COLO829 (cell line): ENCODE results near the gene NTN3.
"Not testable (repeated sequence)": the region's sequence is repeated elsewhere in the genome, so short reads cannot be mapped to it uniquely, and the experiment has no call there.

Experiments
- DNase-seq: peaks from one replicate; pipeline ENCODE4 v3.0.0; 2012; ENCODE audit warnings: low spot score

The NTN3 gene

DNA sequence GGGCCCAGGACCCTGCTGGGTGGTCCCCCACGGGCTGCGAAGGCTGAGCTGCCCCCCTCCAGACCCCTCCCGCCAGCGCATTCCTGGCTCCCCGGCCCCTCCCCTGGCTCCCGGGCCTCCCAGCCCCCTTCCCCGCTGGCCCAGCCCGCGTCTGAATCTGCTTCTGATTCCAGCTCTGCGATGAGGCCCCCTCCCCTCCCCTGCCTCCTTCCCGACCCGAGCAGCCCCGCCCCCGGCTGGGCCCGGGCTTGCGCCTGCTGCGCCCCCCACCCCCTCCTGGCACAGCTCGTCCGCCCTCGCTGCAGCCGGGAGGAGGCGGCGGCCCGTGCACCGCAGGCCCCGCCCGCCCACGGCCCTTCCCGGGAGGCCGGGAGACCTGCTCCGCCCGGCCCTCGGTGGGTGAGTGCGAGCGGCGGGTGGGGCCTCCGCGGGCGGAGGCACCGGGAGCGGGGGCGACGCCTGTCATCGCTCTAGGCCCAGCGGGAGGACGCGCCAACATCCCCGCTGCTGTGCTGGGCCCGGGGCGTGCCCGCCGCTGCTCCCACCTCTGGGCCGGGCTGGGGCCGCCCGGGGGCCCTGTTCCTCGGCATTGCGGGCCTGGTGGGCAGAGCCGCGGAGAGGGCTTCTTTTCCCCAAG lies at the start of gene NTN3:
Gene NTN3 (plus strand): TSS at position 282 of the 637 bp plus-strand sequence. CDS start 405 bp downstream, outside the sequence.
- no peak for DNase-seq

DNA sequence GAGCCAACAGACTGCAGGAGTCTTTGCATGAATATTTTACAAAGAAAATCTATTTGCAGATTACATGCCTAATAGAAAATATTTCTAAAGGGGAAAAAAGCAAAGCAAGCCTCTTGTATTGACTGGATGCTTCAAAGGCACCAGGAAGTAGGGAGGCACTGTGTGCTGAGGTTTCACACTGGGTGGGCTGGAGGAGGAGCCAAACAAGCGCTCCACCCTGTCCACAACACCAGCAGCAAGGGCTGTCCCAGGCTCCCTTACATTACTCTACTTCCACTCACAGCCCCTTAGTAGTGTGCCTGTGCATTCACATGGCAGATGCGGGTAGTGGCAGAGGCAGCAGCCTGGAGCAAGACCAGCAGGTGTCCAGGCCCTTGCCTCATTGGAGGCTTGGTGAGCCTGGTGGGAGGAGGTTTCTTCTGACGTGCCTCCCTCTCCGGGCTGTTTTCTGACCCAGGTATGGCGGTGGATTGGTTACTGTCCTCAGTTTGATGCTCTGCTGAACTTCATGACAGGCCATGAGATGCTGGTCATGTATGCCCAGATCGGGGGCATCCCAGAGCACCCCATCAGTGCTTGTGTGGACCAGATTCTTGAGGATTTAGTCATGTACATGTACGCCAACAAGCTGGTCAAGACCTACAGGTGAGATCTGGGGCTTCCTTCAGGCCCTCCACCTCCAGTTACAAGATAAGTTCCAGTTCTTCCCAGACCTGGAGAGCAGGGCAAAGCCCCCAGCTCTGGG lies 48.8 kb upstream of the NTN3 start:
- no peak for DNase-seq

DNA sequence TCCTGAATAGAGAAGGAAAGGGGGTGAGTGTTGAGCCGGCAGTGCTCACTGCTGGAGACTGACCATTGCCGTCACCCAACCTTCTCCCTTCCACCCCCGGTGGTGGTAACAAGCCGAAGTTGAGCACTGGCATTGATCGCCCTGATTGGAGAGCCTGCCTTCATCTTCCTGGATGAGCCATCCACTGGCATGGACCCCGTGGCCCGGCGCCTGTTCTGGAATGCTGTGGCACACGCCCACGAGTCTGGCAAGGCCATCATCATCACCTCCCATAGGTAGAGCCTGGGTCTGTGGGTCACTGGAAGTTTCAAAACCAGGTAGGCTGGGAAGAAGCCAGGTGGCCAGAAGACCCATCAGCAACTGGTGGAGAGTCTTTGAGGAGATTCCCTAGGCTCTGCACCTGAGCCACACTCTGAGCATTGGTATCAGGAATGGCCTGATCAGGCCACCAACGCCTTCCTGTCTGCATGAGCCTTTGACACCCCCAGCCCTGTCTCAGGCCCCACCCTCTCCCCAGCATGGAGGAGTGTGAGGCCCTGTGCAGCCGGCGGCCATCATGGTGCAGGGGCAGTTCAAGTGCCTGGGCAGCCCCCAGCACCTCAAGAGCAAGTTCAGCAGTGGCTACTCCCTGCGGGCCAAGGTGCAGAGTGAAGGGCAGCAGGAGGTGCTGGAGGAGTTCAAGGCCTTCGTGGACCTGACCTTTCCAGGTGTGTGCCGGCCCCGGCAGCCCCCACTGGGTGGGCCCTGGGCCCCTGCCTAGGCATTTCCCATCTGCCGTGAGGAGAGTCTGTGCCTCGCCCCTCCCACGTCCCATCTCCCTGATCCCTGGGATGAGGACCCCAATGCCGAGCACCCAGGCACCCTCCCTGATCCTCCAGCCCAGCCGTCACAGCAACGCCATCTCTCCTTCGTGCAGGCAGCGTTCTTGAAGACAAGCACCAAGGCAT lies 46.8 kb upstream of the NTN3 start:
- no peak for DNase-seq

DNA sequence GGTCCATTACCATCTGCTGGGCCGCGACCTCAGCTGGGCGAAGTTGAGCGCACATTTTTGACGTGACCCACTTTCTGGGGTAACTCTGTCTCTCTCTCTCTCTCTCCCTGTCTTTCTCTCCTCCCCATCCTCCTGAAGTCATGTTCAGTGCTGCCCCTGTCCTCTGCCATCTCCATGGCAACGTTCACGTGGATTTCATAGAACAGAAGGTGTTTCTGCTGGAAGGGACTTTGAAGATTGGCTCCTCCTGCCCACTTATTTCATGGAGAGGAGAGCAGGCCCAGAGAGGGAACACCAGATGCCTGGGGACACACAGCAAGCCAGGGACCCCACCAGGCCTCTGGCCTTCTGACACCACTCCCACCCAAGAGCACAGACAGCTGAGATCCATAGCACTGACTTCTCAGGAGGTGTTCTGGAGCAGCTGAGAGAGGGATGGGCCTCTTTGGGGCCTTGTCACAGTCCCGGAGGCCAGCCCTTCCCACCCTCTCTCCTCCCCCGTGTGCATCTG lies 46.0 kb upstream of the NTN3 start:
- no peak for DNase-seq

DNA sequence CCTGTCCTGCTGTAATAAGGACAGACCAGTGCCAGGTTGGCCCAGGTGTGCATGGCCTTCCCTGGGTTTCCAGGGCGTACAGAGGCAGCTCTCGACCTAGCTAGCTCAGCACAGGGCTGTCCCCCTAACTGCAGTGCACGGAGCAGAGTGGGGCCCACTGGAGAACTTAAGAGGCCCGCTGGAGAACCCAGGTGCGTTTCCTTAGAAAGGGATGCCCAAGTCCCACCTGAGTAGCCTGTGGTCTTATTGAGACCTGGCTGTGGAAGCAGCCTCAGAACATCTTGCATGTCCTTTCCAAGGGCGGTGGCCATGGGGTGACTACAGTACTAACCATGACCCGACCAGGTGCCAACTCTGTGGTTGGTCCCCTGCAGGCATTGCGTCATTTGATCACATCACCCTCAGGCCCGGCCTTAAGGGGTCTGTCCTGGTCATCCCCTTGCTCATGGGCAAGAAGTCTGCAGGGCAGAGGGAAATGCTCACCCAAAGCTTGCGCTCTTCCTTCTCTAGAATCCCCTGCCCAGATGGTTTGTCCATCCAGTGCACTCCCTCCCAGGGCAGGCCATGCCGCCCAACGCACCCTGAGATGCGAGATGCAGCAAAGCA lies 45.2 kb upstream of the NTN3 start:
- DNase-seq = no peak

DNA sequence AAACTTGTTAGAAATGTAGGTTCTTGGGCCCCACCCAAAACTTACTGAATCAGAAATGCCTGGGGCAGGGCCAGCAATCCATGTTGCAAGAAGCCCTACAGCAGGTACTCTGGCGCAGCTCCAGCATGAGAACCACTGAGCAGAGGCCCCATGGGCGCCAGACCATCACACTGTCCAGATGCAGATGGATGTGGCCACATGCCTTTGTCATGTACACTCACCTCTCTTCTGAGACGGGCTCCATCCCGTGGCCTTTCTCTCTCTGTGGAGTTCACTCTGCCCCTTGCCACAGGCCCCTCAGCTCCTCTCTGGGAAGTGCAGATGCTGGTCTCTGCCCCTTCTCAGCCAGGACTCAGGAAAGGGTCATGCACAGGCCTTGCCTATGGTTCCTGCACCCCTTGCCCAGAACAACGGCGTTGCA lies 44.1 kb upstream of the NTN3 start:
- DNase-seq = no peak

DNA sequence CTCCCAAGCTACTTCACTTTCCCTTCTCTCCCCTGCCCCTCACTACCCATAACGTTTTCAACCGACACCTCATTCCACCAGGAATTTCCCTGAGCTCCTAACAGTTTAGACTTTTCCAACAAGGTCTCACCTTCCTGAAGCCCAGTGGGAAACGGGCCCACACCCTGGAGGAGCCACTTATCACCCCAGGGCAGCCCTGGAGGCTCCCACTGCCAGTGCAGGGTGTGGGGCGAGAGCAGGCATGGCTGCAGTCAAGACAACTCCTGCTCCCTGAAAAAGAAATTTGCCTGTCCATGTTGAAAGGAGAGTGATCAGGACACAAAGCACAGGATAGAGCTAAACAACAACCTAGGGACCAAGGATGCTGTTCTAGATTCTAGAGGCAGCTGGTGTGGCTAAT lies 43.6 kb upstream of the NTN3 start:
- no peak for DNase-seq

DNA sequence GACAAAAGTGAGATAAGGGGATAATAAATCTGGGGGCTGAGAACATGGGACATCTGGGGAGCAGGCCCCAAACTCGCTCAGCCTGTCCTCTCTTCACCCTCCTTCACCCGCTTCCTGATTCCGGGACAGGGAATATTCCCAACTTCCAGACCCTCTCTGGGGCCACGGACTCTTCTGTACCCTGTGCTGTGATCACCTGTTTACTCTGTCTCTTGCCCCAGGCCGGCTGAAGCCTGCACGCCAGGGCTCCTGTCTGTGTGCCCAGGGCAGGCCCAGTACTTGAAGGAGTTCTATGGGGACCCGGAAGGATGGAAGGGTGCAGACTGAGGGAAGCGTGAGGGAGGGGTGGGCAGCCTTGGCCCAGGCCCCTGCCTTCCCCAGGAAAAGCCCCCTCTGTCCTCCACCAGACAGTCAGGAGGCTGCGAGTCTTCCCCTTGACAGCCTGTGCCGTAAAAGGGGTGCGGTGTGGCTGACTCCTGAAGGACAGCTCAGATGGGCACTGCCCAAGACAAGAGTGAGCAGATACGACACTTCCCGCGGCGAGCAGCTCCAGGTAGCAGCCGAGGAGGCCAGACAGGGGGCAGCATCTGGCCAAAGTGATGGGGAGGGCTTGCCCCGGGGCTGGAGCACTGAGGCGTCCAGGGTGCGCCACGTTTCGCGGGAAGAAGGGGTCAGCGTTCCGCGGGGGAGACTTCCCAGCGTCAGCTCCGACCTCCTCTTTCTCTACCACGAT lies 42.9 kb upstream of the NTN3 start:
- no peak for DNase-seq

DNA sequence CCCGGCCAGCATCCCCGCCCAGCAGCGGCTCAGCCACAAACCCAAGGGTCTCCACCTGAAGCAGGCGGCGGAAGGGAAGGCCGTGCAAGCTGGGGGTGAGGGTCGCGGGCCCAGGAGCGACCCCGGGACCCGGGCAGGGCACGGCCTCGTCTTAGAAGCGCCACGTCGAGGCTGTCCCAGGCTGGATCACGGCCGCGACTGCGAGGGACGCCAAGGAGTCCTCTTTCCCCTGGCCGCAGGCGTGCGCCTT lies 42.4 kb upstream of the NTN3 start:
- no peak for DNase-seq

DNA sequence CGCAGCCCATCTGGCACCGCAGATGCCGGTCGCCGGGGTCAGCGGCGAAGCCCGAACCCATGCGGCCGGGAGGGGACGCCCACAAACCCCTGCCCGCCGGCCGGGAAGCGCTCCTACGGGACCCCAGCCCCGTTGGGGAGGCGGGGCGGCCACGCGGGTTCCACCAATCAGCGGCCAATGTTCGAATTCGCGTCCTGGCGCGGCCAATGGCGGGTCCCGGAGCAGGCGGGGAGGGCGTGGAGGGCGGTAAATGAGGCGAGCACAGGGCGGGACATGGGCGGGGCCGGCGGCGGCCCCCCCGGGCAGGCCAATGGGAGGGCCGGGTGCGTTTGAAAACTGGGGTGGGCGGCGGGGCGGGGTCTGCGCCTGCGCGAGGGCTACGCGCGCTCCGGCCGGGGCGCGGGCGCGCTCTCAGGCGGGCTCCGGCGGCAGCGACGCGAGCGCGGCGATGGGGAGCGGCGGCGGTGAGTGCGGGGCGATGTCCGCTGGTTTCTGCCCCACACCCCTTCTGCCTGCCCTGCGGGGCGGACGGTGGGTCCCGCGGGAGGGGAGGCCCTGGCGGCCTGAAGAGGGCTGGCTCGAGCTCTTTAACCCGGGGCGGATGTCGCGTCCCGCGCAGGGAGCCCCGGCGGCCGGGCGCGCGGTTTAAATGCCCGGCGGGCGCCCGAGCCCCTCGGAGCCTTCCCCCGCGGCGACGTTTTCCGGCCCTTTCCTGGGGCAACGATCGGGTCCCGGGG lies 41.9 kb upstream of the NTN3 start, which contains the start of gene CCNF:
Gene CCNF (plus strand): TSS at position 414 of the 737 bp plus-strand sequence. CDS start 35 bp downstream, at position 449.
- DNase-seq = peak; percentile 98

DNA sequence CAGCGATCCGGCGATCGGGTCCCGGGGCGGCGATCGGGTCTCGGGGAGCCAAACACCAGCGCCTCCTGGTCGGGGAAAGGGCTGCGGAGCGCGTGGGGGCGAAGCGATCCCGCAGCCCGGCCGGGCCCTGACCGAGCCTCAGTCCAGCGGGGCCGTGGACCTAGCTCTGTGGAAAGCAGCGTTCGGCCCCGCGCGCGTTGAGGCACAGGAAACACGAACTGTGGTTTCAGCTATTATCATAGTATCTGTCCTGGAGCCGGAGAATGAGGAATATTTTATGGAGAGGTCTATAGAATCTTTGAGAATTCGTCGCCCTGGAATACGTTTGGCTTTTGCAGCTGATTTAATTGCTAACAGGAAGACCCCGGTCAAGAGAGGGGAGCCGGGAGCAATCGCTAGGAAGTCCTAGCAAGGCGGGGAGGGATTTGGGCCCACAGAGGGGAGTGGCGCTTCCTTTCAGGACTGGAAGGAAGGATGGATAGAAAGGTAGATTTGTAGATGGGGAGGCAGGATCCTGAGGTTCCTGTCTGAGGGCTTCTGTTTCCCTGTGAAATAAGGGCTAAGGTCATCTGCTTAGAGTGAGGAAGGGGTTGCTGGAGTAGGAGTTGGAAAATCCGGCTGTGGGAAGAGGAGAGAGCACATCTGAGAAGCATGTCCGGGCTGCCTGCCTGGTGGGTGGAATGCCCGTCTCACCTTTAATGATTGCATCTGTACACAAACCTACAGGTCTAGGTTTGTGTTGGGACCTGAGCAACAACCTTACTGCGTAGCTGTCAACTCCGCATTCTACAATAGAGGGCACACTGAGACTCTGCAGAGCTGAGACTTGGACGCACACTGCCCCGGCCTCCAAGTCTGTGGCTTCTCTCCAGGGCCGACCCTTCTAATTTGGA lies 41.1 kb upstream of the NTN3 start:
- DNase-seq = no peak

DNA sequence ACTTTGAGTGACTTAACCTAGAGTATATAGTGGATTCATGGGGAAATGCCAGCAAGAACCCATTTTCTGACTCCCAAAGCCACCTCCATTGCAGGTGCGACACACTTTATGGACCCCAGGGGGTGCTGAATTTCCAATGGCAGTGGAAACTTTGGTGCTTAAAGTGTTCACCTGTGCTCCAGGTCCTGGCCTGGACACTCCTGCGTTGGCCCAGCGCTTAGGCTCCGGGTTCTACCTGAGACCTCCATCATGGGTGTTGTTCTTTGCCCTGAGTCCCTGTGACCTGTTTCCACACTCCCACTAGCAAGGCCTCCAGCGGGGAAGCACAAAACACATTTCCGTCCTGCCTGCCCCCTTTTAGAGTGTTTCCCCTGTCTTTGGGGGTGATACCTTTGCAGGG lies 38.8 kb upstream of the NTN3 start:
- no peak for DNase-seq

DNA sequence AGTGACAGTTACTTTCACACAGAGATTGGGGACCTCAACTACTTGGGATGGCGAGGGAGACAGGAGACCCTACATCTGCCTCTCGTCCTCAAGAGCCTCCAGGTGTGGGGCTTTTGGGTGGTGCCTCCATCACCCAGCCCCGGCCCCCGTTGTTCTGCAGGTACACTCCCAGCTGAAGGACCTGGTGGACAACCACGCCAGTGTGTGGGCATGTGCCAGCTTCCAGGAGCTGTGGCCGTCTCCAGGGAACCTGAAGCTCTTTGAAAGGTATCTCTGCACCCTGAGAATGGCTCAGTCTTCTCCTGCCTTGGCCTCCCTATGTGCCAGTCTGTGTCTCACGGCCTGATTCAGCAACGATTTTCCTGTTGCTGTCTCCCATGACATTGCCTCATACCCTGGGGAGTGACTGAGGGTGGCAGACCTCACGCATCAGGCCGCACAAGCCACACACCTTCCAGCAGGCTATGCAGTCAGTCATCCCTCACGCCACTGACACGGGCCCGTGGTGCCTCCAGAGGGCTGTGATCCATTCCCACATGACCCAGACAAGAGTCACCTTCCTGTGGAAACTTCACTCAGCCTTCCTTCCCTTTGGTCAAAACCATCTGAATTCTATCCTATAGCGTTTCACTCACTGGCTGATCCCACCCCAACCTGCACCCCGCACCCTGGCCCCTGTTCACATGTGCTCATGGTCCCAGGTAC lies 38.1 kb upstream of the NTN3 start:
- no peak for DNase-seq

DNA sequence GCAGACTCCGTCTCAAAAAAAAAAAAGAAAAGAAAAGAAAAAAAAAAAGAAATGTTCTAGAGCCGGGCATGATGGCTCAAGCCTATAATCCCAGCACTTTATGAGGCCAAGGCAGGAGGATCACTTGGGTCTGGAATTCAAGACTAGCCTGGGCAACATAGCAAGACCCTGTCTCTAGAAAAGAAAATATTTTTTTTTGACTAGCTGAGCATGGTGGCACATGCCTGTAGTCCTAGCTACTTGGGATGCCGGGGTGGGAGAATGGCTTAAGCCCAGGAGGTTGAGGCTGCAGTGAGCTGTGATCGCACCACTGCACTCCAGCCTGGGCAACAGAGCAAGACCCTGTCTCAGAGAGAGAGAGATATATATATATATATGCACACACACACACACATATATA lies 35.9 kb upstream of the NTN3 start:
- DNase-seq = not testable (repeated sequence)

DNA sequence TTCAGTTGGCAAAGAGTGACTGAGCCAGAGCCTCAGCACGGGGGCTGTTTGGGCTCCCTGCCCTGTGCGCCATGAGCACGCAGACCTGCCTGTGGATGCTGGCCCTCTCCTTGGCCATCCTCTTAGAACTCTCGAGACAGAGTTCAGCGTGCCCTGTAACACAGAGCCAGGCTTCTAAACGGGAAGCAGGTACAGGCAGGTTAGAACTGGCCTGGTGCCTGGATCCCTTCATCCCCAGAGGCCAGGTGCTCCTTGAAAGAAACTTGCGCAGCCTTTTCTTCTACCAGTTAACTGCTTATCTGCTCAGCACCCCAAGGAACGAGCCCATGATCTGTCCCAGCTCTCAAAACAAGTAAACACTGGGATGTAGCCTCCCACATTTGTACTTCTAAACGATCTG lies 35.0 kb upstream of the NTN3 start:
- DNase-seq = no peak

DNA sequence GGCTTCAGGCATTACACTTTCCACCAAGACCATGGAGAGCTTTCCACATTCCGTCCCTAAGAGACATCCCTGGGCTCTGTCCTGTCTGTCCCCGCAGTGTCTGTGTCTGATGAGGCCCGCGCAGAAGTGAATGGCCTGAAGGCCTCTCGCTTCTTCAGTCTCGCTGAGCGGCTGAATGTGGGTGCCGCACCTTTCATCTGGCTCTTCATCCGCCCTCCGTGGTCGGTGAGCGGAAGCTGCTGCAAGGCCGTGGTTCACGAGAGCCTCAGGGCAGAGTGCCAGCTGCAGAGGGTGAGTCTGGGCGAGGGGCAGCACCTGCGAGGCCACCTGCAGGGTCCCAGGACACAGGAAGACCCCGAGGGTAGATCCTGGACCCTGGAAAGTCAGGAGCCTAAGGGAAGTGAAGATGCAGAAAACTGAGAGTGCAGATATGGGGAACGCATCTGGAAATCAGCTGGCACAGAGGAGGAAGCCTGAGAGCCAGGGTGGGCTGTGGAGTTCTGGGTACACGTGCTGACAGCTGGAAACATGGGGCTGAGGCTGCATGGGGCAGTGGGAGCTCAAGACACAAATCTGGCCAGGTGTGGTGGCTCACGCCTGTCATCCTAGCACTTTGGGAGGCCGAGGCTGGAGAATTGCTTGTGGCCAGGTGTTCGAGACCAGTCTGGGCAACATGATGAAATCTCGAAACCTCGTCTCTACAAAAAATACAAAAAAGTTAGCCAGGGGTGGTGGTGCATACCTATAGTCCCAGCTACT lies 33.9 kb upstream of the NTN3 start:
- DNase-seq = no peak

DNA sequence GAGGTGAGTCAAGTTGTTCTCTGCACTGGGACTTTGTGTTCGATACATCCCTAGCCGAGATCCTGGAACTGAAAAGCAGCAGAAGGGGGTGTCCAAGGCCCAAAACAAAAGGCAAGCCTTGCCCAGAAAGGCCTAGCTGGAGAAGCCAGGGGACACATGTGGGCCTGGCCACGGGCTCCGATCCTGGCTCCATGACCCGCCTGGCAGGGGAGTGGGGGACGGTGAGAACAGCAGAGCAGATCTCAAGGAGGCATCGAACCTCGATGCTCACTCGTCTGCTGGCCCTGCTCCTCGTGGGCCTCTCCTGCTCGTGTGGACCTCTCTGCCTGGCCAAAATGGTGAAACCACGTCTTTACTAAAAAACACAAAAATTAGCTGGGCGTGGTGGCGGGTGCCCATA lies 33.0 kb upstream of the NTN3 start:
- DNase-seq = no peak

DNA sequence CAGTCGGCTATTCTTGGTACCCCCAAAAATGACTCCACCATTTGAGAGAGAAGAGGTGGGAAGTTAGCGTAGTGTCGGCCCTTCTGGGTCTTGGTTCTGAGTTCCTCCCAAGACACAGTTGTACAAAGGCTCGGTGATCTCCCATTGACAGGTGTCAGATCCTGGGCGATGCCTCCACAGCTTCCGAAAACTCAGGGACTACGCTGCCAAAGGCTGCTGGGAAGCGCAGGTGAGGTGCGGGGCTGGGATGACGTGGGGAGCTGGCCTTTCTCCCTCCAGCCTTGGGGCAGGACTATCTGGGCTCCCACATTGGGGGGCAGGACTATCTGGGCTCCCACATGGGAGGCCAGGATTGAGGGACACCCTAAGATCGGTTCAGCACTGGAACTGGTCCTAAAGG lies 31.5 kb upstream of the NTN3 start:
- no peak for DNase-seq
